MCF 10A (cell line): ENCODE data around the gene LYPD6. TPM values are rescaled to one million over a fixed set of nuclear protein-coding genes. Genes with fewer than 3 reads are reported as not detected.

ENCODE experiments used
- BruUV-seq: library from RNA; stranded (reverse); fragments of 400-500 nt; replicated peaks from 2 replicates; lab custom pipeline; 2021; lab: Mats Ljungman, UMichigan
- CTCF ChIA-PET: fragments of 300-600 bp; sonication (Branson Sonifier 250); formaldehyde crosslinking; extraction: SDS; loops from one replicate; lab custom pipeline; 2021; ENCODE audit warnings: antibody characterized with exemption, inconsistent platforms; lab: Yijun Ruan, JAX
- POLR2A ChIA-PET: fragments of 300-600, 350-650 bp; sonication (Branson Sonifier 250); formaldehyde crosslinking; extraction: SDS; loops from one replicate; lab custom pipeline; 2020; ENCODE audit warnings: antibody characterized with exemption, inconsistent platforms; lab: Yijun Ruan, JAX
- DNase-seq: peaks from one replicate; pipeline ENCODE4 v3.0.0-alpha.2; 2018; ENCODE audit not compliant: unreplicated experiment
- H3K27ac Mint-ChIP-seq: one replicate; pipeline ENCODE4 v1.8.0; 2022; ENCODE audit warnings: mild to moderate bottlenecking, low read depth, mixed read lengths; ENCODE audit not compliant: unreplicated experiment
- H3K27me3 Mint-ChIP-seq: one replicate; pipeline ENCODE4 v1.8.0; 2022; ENCODE audit warnings: mixed read lengths; ENCODE audit not compliant: insufficient read depth, unreplicated experiment
- H3K36me3 Mint-ChIP-seq: one replicate; pipeline ENCODE4 v1.8.0; 2022; ENCODE audit warnings: mild to moderate bottlenecking, moderate library complexity, mixed read lengths; ENCODE audit not compliant: insufficient read depth, unreplicated experiment
- H3K4me1 Mint-ChIP-seq: one replicate; pipeline ENCODE4 v1.8.0; 2022; ENCODE audit warnings: mixed read lengths; ENCODE audit not compliant: insufficient read depth, unreplicated experiment
- H3K4me3 Mint-ChIP-seq: one replicate; pipeline ENCODE4 v1.8.0; 2022; ENCODE audit warnings: mild to moderate bottlenecking, moderate library complexity, mixed read lengths; ENCODE audit not compliant: unreplicated experiment
- H3K9me3 Mint-ChIP-seq: one replicate; pipeline ENCODE4 v1.8.0; 2022; ENCODE audit warnings: mixed read lengths; ENCODE audit not compliant: unreplicated experiment
- intact Hi-C: fragments of 100-400 bp; cut with micrococcal nuclease; formaldehyde crosslinking; loops from 2 replicates; pipeline ENCODE4 v1.14.1; 2022
- total RNA-seq: library from RNA; stranded (reverse); gene quantifications from 2 replicates; pipeline ENCODE4 v1.2.3, GENCODE V29; 2022
- TF ChIP-seq, protein P1 (sequence below): fragments of 200-600 bp; IDR thresholded peaks from one replicate; pipeline ENCODE4 v1.8.0; 2022; ENCODE audit warnings: antibody characterized with exemption, mild to moderate bottlenecking; ENCODE audit not compliant: unreplicated experiment

The LYPD6 gene
- total RNA-seq, 1 experiment from 2014 or later = 3.2 TPM

DNA sequence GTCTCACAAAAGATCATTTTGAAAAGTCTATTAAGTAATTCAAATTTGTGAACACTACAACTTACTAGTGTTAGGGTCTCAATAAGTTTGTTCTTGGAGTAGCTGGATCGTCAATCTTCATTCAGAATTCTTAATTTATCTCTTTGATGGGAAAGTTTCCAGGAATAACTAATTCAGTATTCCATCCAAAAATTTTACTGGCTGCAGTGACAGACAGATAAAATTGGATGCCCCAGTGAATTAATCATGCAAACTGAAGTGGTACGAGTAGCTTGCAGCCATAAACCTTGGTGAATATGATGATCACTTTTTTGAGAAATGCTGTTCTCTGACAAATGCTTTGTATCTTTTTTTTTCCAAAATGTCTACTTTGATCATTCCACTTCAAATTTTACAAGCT is 112.8 kb downstream of the LYPD6 start:
- TF ChIP-seq, protein P1, sequence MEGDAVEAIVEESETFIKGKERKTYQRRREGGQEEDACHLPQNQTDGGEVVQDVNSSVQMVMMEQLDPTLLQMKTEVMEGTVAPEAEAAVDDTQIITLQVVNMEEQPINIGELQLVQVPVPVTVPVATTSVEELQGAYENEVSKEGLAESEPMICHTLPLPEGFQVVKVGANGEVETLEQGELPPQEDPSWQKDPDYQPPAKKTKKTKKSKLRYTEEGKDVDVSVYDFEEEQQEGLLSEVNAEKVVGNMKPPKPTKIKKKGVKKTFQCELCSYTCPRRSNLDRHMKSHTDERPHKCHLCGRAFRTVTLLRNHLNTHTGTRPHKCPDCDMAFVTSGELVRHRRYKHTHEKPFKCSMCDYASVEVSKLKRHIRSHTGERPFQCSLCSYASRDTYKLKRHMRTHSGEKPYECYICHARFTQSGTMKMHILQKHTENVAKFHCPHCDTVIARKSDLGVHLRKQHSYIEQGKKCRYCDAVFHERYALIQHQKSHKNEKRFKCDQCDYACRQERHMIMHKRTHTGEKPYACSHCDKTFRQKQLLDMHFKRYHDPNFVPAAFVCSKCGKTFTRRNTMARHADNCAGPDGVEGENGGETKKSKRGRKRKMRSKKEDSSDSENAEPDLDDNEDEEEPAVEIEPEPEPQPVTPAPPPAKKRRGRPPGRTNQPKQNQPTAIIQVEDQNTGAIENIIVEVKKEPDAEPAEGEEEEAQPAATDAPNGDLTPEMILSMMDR = no peak
- intact Hi-C loops = no loop called here
- no peak for DNase-seq
- CTCF ChIA-PET = no interaction called here
- Mint-ChIP-seq H3K4me1 (no peaks in the 10 kb centered on the region), H3K9me3 (no peaks in the 10 kb centered on the region), H3K27me3 (no peaks in the 10 kb centered on the region), H3K27ac (no peak overlapping the region), H3K4me3 (no peak overlapping the region), H3K36me3 (no peaks in the 10 kb centered on the region)
- POLR2A ChIA-PET = no interaction called here
- no TSS peak for BruUV-seq

DNA sequence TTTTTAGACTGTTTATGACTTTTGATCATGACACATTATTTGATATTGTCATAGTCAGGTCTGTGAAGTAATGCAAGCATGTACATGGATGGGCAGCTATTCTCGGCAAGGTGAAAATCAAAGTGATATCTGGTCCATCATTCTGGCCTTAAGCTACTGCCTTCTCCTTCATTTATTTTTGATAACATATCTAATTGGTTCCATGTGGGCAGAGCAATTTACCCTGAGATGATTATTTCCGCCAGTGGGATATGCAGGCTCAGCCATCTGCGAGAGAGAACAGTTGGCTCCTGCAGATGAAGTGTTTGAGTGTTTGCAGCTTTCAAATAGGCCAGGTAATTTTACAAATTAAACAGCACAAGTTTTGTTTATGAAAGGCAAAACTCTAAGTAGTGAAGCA is 116.4 kb downstream of the LYPD6 start:
- DNase-seq = no peak
- no TSS peak for BruUV-seq
- CTCF ChIA-PET = interaction anchor here (0.6 kb wide), 1 partner anchor 147 kb away, joined by 4 read pairs; no protein-coding TSS in a partner anchor
- Mint-ChIP-seq H3K4me3 (no peak overlapping the region), H3K27me3 (no peaks in the 10 kb centered on the region), H3K27ac (no peak overlapping the region), H3K9me3 (no peaks in the 10 kb centered on the region), H3K36me3 (no peaks in the 10 kb centered on the region), H3K4me1 (no peaks in the 10 kb centered on the region)
- POLR2A ChIA-PET = no interaction called here
- TF ChIP-seq, protein P1 = no peak
- intact Hi-C loops = no loop called here

DNA sequence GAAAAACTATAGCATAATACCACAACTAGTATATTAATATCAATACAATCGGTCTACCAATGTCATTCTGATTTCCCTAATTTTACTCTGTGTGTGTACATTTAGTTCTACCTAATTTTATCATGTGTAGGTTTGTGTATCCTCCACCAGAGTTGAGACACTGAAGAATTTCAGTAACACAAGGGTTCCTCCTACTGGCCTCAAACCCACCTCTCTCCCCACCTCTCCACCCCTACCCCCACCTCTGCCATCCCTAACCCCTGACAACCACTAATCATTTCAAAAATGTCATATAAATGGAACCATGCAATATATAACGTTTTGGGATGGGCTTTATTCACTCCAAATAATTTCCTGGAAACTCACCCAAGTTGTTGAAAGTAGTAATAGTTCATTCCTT is 117.9 kb downstream of the LYPD6 start:
- DNase-seq = no peak
- Mint-ChIP-seq H3K27ac (no peak overlapping the region), H3K9me3 (no peaks in the 10 kb centered on the region), H3K4me1 (no peaks in the 10 kb centered on the region), H3K36me3 (no peaks in the 10 kb centered on the region), H3K27me3 (no peaks in the 10 kb centered on the region), H3K4me3 (no peak overlapping the region)
- TF ChIP-seq, protein P1 = no peak
- BruUV-seq = no TSS peak
- ChIA-PET CTCF (no interaction called here), POLR2A (interaction anchor here (0.7 kb wide), 1 partner anchor 24 kb away, joined by 3 read pairs; no protein-coding TSS in a partner anchor)
- intact Hi-C loops = no loop called here

DNA sequence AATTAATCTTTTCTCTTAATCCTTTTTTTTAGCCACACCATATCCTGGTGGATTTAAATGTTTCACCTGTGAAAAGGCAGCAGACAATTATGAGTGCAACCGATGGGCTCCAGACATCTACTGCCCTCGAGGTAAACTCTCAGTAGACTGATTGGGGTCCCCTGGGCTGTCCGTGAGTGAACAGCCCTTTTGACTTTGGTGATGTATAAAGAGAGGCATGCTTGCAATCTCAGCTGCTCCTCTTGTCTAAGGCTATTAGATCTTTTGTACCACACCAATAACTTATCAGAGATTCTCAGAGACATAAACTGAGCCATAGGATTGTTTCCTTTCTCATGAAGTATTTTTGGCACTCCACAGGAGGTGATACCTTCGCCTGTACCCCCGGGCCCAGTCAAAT is 118.6 kb downstream of the LYPD6 start:
- ChIA-PET CTCF (no interaction called here), POLR2A (no interaction called here)
- Mint-ChIP-seq H3K4me1 (no peaks in the 10 kb centered on the region), H3K27ac (no peak overlapping the region), H3K4me3 (no peak overlapping the region), H3K36me3 (no peaks in the 10 kb centered on the region), H3K9me3 (no peaks in the 10 kb centered on the region), H3K27me3 (no peaks in the 10 kb centered on the region)
- intact Hi-C loops = no loop called here
- no TSS peak for BruUV-seq
- TF ChIP-seq, protein P1 = no peak
- DNase-seq = no peak
